CD4-positive, alpha-beta T cell treated with Interleukin-4 for 1 hour (primary cell): ENCODE data around the gene ELP5.

Experiments
- DNase-seq, 2 donors: peaks; one replicate each; pipeline ENCODE4 v3.0.0-alpha.2; 2020 to 2022

The ELP5 gene

DNA sequence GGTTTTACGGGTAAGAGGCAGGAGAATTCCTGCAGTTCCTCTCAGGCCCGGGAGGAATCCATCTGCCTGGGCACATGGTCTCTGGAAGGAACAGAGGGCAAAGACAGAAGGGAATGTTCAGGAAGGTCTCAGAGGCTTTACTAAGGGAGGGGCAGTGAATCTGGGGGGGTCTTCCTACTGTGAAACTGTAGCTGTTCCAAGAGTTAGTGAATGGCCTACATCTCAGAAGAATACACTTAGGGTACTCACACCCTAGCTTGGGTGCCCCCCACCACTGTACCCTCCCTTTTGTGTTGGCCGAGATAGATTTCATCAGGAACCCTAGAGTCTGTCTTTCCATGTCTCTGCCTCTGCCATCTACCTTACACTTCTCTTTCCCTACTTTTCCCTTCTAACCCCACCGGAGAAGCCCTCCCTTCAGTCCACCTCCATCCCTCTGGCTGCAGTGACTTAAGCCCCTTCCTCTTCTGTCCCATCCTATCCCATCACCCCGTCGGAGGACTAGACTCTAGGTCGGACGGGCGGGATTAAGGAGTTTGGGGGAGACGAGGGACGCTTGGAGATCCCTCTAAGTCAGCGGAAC lies 32.7 kb upstream of the ELP5 start:
- DNase-seq: no peak

DNA sequence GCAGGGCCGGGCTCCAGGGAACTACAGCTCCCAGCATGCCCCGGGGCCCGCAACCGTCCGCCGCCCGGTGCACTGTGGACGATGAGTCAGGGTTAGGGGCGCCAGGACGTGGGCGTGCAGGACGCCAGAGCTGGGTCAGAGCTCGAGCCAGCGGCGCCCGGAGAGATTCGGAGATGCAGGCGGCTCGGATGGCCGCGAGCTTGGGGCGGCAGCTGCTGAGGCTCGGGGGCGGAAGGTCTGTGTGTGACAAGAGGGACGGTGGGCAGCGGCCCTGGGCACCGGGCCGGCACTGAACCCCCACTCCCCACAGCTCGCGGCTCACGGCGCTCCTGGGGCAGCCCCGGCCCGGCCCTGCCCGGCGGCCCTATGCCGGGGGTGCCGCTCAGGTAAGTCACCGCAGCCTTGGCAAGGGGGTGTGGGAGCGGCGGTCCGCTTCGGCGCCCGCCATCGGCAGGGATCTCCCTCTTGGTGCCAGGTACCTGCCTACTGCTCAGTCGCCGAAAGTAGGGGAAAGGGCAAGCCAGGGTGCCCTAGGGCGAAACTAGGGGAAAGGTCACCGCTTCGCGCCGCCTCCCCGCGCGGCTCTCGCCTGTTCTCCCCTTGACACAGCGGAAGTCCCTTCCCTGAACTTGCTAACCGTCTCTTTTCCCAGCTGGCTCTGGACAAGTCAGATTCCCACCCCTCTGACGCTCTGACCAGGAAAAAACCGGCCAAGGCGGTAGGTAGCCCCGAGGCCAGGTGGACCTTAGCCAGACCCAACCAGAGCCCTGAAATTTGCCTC lies 32.0 kb upstream of the ELP5 start, which contains the start of the genes ACADVL and DLG4:
Gene ACADVL (plus strand): TSS at position 127 of the 781 bp plus-strand sequence. CDS start 47 bp downstream, at position 174.
Gene DLG4 (minus strand): TSS at position 25 of the 781 bp plus-strand sequence.
- peak; percentile 78 to 79 for DNase-seq

DNA sequence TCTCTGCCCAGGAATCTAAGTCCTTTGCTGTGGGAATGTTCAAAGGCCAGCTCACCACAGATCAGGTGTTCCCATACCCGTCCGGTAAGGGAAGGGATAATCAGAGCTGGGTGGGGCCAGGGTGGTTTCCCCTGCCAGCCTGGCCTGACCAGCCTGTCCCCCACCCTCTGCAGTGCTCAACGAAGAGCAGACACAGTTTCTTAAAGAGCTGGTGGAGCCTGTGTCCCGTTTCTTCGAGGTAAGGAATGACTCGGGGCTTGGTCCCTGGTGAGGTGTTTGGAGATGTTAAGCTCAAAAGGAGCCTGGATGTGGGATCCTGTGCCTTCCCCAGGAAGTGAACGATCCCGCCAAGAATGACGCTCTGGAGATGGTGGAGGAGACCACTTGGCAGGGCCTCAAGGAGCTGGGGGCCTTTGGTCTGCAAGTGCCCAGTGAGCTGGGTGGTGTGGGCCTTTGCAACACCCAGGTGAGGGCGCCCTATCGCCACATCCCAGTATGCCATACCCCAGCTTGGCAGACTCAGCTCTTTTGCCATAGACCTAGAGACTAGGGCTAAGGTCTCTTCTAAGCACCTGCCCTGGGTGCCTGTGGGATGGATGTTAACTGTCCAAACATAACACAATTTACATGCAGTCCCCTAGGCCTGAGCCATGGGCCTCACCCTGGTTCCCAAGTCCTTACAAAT lies 31.3 kb upstream of the ELP5 start:
- peak; percentile 70 to 72 for DNase-seq

DNA sequence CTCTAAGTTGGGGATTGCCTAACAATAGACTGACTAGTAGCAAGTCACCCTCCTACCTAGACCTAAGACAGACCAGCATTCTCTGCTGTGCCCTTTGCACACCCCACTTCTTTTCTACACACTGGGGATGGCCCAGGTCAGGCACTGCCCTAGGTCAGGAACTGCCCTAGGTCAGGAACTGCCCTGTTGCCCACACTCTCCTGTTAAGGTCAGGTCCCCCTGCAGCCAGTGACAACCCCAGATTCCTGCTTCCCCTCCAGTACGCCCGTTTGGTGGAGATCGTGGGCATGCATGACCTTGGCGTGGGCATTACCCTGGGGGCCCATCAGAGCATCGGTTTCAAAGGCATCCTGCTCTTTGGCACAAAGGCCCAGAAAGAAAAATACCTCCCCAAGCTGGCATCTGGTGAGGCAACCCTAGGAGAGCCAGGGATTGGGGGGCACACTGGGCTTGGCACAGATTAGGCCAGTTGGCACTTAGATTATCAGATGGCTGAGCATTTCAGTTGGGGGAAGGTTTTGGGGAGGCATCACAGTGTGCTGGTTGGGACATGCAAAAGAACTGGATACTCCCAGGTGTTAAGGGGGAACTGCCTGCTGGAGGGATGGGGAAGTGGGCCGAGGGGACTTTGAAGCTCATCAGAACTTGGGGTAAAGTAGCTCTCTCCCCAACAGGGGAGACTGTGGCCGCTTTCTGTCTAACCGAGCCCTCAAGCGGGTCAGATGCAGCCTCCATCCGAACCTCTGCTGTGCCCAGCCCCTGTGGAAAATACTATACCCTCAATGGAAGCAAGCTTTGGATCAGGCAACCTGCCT lies 30.5 kb upstream of the ELP5 start:
- DNase-seq: no peak

DNA sequence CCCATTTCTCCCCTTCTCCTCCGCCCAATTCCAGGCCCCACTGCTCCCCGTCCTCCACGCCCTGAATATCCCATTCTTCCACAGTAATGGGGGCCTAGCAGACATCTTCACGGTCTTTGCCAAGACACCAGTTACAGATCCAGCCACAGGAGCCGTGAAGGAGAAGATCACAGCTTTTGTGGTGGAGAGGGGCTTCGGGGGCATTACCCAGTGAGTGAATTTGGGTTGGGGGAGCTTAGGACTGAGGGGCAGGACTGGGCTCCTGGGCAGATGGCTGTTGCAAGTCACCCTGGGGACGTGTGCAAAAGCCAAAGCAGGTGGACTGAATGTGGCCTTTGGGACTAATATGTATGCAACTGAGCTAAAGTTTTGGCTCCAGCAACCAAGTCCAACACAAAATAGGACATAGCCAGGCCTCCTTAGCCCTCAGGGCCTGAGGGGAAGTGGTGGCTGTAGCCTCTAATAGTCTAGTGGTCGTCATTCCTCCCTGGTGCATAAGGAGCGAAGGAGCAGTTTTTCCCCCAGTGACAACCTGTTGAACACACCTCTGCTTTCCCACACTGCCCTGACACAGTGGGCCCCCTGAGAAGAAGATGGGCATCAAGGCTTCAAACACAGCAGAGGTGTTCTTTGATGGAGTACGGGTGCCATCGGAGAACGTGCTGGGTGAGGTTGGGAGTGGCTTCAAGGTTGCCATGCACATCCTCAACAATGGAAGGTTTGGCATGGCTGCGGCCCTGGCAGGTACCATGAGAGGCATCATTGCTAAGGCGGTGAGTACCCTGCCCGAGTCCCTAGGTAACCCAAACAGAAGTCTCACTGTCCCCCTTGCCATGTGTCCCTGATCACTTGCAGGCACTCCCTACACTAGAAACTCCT lies 29.7 kb upstream of the ELP5 start:
- DNase-seq: no peak

DNA sequence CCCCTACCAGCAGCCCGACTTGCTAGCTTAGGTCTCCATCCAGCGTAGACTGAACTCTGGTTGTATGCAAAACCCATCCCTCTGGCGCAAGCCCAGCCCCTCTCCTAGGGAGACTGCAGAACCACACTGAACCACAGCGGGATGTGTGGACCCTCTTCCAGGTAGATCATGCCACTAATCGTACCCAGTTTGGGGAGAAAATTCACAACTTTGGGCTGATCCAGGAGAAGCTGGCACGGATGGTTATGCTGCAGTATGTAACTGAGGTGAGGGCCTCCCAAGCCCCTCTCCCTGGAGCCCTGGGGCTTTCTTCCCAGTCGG lies 29.1 kb upstream of the ELP5 start:
- no peak for DNase-seq

DNA sequence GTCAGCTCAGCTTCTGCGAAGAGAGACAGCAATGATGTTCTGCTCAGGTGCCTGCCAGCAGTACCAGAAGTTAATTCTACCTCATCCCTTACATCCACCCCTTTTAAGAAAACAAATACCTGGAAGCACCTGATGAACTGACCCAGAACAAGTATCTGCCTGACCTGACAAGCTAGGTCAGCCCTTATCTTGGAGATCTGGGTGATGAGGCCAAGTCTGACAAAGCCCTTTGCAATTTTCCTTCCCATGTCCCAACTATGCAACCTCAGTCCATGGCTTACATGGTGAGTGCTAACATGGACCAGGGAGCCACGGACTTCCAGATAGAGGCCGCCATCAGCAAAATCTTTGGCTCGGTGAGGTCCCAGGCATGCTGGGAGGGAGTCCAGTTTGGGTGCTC lies 28.6 kb upstream of the ELP5 start:
- DNase-seq: no peak

DNA sequence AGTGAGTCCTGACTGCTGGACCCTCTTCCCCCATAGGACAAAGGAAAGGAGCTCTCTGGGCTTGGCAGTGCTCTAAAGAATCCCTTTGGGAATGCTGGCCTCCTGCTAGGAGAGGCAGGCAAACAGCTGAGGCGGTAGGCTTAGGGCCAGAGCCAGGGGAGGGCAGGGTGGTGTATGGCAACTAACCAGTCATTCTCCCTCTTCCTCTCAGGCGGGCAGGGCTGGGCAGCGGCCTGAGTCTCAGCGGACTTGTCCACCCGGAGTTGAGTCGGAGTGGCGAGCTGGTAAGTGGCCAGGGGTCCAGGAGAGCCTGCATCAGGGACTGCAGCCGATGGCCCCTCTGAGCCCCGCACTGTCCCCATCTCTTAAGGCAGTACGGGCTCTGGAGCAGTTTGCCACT lies 27.9 kb upstream of the ELP5 start:
- no peak for DNase-seq

DNA sequence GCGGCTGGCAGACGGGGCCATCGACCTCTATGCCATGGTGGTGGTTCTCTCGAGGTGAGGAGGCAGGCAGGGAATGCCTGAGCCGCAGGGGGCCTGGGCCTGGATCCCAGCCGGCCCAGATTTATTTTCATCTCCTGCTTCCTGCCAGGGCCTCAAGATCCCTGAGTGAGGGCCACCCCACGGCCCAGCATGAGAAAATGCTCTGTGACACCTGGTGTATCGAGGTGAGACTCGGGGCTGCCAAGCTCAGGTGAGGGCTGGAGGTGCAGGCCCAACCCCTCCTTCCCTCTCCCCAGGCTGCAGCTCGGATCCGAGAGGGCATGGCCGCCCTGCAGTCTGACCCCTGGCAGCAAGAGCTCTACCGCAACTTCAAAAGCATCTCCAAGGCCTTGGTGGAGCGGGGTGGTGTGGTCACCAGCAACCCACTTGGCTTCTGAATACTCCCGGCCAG lies 27.3 kb upstream of the ELP5 start:
- DNase-seq: no peak

DNA sequence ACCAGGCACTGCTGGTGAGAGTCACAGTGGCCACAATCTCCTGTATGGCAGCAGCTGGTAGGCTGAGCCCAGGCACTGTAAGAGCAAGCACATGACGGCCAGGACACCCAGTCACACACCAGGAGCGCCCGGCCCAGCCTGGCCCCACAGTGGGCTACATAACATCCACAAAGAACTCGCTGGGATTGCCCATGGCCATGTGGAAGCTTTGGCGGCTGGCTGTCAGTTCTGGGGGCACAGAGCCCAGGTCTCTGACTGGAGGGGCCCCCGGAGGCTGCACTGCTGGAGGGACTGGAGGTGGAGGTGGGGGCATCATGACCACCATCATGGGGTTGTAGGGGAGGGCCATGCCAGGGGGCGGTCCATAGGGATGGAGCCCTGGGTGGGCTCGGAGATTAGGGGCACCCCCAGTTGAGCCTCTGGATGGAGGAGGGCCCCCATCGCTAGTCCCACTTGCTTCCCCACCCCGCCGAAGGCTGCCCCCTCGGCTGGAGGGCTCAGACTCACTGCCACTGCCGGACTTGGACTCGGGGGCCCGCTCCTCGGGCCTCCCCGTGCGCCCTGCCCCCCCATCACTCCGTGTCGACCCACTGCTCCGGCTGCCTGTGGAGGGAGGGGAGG lies 26.2 kb upstream of the ELP5 start:
- no peak for DNase-seq

DNA sequence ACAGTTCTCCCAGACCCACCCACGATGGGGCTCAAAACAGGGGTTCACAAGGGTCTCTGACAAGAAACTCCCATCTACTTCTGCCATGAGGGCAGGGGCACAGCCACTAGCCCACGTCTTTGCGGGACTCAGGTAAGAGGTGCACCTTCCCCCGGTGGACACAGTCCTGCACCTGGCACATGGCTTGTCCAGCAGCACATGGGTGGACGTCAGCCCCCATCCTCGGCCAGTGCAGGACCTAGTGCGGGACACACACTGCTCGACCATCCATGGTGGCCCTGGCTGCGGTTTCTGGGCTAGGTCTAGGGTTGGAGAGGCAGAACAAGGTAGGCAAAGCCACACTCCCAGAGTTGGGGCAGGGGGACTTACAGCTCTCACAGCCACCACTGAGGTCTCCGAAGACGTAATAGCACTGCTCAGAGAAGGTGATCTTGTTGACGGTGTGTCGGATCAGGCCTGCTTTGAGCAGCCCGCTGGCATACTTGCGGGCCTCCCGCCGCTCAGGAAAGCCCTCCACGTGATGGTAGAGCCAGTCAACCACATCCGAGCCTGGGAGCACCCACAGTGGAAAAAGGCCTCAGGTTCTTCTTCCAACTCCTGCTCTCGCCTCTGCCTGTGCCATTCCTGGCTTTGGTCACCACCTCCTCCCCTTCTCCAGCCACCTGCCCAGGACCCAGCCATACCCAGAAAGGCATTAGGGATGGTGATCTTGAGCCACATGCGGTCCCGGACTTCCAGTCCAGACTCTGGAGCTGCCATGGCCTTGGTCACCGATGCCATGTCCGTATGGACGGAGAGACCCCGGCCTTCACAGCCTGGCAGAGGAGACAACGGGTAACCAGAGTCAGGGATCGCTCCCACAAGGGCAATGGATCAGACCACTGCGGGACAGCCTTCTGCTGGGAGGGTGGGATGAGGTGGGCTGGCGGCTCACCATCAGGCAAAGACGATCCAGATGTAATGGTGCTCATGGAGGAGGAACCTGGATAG lies 25.0 kb upstream of the ELP5 start:
- no peak for DNase-seq

- no peak for DNase-seq
These were observed 23.1 kb upstream of the ELP5 start for GRCh38 chr17:7228920-7229319.

- no peak for DNase-seq
These were observed 22.5 kb upstream of the ELP5 start for GRCh38 chr17:7229504-7229903.

DNA sequence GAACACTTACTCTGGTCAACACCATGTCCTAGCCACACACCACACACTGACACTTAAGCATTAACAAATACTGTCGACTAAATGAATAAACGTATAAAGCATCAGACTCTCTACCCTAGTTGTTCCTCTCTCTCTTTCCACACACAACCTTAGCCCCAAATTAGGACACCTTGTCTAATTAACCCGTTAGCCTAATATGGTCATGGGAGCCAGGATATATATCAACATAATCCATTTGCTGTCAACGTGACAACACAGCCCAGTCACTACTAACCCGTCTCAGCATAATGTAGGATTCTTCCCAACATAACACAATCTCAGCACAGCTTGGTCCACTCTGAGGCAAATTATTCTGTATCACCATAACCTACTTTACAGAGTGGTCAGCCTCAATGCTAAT lies 19.9 kb upstream of the ELP5 start:
- no peak for DNase-seq

- DNase-seq: no peak
These were observed 18.3 kb upstream of the ELP5 start for GRCh38 chr17:7233701-7234082.

DNA sequence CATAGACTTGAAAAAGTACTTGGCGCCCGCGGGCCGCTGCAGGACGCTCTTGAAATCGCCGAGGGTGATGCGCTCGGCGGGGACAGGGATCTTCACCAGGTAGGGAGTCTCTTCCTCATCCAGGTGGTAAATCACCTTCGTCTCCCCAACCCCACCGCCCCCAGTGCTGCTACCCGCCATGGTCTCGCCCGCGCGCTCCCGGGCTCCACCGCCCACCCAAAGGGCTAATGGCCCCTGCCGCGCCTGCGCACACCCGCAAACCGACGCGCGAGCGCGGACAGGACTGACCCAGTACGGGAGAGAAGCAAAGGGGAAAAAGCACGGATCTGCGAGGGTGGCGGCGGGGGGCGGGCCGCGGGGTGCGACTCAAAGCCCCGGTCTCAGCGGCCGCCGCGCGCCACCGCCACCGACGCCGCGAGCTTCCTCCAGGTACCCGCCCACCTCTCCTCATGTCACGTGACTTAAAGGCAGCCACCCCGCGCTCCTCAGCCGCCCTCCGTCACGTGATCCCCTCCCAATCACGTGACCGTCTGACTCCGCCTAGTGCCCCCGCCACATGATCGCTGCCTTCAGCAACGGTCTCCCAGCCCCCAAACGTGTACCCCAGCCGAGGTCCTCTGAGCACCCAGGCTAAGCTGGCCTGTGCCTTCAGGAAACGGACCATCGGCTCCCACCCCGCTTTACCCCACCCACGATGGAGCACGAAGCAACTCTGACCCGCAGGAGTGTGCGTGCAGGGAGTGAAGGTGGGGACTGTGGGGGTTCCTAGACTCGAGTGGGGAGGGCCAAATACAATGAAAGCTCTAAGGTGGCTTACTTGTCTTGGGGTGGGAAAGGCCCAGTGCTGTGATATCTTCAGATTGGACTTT lies 17.7 kb upstream of the ELP5 start, which contains the start of gene DVL2:
Gene DVL2 (minus strand): TSS at position 435 of the 869 bp plus-strand sequence. CDS start 255 bp downstream, at position 180.
- peak; percentile 95 to 96 for DNase-seq

DNA sequence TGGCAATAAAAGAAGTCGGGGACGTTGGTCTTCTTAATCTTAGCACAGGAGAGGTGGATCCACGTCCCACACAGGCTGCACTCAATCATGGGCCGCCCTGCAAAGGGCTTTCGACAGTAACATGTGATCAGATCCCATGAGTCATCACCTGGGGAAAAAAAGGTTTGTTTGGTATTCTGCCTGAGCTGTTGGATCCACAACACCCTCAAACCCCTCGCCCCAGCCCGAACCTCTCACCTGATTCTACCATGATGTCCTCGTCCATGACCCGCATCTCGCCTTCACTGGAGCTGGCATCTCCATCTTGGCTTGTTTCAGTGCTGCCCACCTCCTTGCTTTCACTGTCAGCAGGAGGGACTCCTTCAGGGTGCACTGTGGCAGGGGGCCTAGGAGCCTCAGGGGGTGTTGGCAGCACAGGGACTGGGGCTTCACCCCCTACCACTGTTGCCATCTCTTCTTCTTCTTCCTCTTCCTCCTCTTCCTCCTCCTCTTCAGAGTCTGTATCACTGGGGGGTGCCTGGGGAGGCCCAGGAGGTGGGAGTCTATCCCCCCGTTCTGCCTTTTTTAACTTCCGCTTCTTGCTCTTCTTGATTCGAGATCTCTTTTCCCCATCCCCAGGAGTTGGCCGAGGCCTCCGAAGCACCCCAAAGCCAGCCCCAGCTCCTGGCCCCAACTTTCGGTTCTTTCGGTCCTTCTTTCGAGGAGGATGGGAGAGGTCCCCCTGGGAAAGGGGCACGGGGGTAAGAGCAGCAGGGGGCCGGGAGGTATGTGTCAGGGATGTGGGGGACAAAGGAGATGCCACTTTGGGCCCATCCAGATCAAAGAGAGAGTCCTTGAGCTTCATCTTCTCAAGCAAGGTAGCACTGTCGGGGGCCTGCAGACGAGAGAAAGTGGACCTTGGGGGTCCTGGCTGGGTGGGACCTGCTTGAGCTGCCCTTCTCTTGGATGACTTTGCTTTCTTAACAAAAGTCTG lies 16.0 kb upstream of the ELP5 start:
- DNase-seq: no peak

DNA sequence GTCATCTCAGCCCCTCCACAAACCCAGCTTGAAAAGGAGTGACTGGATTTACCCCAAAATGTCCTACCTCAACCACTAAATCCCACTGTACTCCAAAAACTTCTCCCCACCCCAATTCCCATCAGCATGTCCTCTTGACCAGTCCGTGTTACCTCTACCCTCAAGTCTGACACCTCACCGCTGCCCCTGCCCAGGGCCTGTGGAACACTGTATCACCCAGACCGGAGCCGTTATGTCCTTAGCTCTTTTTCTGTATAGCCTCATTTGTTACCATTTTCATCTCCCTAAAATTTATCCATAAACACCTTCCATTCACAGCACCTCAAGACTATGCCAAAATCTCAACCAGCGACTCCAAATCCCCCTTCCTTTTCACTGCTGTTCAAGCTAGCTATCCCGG lies 15.2 kb upstream of the ELP5 start:
- DNase-seq: no peak
